ENCODE measurements around the gene KIAA0232.

GRCh38 chr4:6763330-6763851 lies 19.1 kb upstream of the KIAA0232 start:
- no peak for TF ChIP-seq PKNOX1 (IDR thresholded peaks at IDR 0.05)
- TF ChIP-seq HDGF (IDR thresholded peaks at IDR 0.05; ENCODE audit: borderline replicate concordance): no peak
- no peak for TF ChIP-seq FOXA1 (IDR thresholded peaks at IDR 0.05)
- no peak for TF ChIP-seq SP1 (IDR thresholded peaks at IDR 0.05)
- no peak for TF ChIP-seq TARDBP (IDR thresholded peaks at IDR 0.05)
- no peak for TF ChIP-seq ZNF384 (IDR thresholded peaks at IDR 0.05)
- no peak for TF ChIP-seq SUZ12 (IDR thresholded peaks at IDR 0.05)
- TF ChIP-seq FOXM1 (IDR thresholded peaks at IDR 0.05; ENCODE audit: borderline replicate concordance): no peak
- no peak for TF ChIP-seq BHLHE40 (IDR thresholded peaks at IDR 0.05; ENCODE audit: borderline replicate concordance)
- TF ChIP-seq FOXK2 (IDR thresholded peaks at IDR 0.05): no peak
- TF ChIP-seq L3MBTL2 (conservative IDR thresholded peaks at IDR 0.05): no peak
- TF ChIP-seq NFRKB (IDR thresholded peaks at IDR 0.05): no peak
- TF ChIP-seq ELF4 (IDR thresholded peaks at IDR 0.05): no peak
- TF ChIP-seq ARNT (IDR thresholded peaks at IDR 0.05): no peak

All from HEK293T (cell line).